BE2C (cell line): ENCODE measurements around the gene SEPTIN8.

ENCODE experiments used
- DNase-seq: peaks from one replicate; pipeline ENCODE4 v3.0.0-alpha.2; 2020
- H3K27me3 ChIP-seq: fragments of 250-450 bp; sonication (Bioruptor Pico); 2 replicates; pipeline ENCODE4 v1.5.1; 2020; ENCODE audit warnings: mild to moderate bottlenecking
- H3K36me3 ChIP-seq: fragments of 250-450 bp; sonication (Bioruptor Pico); 2 replicates; pipeline ENCODE4 v1.5.1; 2020; ENCODE audit warnings: mild to moderate bottlenecking
- H3K4me1 ChIP-seq: fragments of 250-450 bp; sonication (Bioruptor Pico); 2 replicates; pipeline ENCODE4 v1.5.1; 2020
- H3K4me3 ChIP-seq: 2 replicates; pipeline ENCODE4 v1.5.1; 2011; ENCODE audit warnings: low read depth, low read length
- H3K9me3 ChIP-seq: fragments of 250-450 bp; sonication (Bioruptor Pico); 2 replicates; pipeline ENCODE4 v1.5.1; 2020
- CTCF ChIP-seq: IDR thresholded peaks from 2 replicates; pipeline ENCODE4 v1.5.1; 2012; ENCODE audit warnings: mild to moderate bottlenecking, low read depth, low read length

SEPTIN8 gene

DNA sequence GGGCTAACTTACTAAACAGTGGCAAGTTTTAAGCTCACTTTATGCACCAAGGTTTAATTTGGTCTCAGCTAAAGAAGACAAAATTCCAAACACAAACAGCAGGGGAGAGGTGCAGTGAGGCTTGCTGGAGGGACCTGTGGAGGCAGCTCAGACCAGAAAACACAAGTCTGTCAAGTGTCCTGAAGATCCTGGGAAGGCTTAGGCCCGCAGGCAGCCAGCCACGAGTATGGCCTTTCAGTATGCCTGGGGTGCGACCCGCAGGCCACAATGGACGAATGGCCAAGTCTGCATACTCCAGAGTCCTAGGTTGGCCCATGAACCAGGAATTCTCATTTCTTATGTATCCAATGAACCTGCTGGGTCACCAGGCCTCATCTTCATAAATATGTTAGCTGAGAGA, 20.5 kb downstream of the SEPTIN8 start:
- Histone ChIP-seq H3K4me3 (no peak overlapping the region), H3K4me1 (no peaks in the 10 kb centered on the region), H3K27me3 (no peaks in the 10 kb centered on the region), H3K36me3 (peaks cover 12% of the 10 kb centered on the region), H3K9me3 (no peaks in the 10 kb centered on the region)
- no peak for DNase-seq
- no peak for TF ChIP-seq CTCF

DNA sequence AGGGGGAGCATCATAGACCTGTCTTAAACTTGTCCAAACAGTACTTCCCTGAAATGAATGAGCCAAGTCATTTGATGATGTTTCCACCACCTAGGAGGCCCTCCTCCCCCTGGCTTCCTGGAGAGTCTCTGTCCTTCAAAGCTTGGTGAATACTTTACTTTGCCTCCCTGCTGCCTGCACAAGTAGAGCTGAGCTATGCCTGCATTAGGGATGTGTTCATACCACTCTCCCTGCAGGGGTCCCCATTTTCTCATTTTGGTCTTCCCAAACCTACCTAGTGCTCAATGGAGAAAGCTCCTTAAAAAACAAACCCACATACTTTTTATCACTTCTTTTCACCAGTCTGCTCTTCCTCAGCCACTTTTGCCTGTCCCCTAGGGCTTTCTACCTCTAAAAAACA, 22.1 kb downstream of the SEPTIN8 start:
- no peaks in the 10 kb centered on the region for H3K9me3 ChIP-seq
- H3K4me3 ChIP-seq: no peak overlapping the region
- peak; percentile 60 for TF ChIP-seq CTCF
- DNase-seq: no peak
- H3K4me1 ChIP-seq: no peaks in the 10 kb centered on the region
- H3K27me3 ChIP-seq: no peaks in the 10 kb centered on the region
- H3K36me3 ChIP-seq: peaks cover 3% of the 10 kb centered on the region; the same call in 1 of the 2 replicates

GRCh38 chr5:132754111-132754510, 22.9 kb downstream of the SEPTIN8 start:
- DNase-seq: no peak
- Histone ChIP-seq H3K27me3 (no peaks in the 10 kb centered on the region), H3K36me3 (peaks cover 3% of the 10 kb centered on the region; the same call in 1 of the 2 replicates), H3K9me3 (no peaks in the 10 kb centered on the region), H3K4me1 (no peaks in the 10 kb centered on the region), H3K4me3 (no peak overlapping the region)
- no peak for TF ChIP-seq CTCF

DNA sequence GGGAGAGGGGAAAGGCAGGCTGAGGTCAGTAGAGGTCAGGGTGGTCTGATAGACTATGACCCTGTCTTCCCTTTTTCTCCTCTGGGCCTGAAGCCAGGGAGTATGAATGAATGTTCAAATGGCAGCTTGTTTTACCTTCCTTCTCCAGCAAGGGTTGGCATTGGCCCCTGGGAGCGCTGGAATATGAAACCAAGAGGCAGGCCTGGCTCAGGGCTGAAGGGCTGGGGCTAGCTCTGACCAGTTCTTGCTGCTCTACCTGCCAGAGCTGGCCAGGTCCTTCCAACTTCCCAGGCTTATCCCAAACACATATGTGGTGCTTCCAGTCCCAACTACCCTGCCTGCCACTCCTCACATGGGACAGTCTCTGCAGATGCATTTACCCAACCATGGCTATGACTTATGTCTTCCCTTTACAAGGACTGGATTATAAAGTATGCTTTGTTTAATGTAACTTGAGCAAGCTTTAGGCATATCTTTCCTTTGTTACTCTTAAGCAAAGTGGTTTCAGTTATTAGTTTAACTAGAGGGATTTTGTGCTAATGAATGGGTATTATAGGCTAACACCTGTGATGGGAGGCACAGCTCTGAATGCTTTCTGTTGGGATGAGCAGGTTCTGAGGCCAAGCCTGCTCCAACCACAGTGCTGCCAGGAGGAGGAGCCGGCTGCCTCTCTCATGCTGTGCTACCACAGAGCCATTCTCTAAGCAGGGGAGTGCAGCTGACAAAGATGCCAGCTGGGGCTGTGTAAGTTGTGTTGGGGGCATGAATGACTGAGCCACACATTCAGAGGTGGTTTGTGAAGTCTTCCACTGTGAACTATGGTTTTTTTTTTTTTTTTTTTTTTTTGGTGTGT, 23.7 kb downstream of the SEPTIN8 start:
- TF ChIP-seq CTCF: peak; percentile 41
- no peaks in the 10 kb centered on the region for H3K9me3 ChIP-seq
- no peak overlapping the region for H3K4me3 ChIP-seq
- no peaks in the 10 kb centered on the region for H3K4me1 ChIP-seq
- no peak for DNase-seq
- peaks cover under 1% of the 10 kb centered on the region; the same call in 1 of the 2 replicates for H3K36me3 ChIP-seq
- H3K27me3 ChIP-seq: no peaks in the 10 kb centered on the region

DNA sequence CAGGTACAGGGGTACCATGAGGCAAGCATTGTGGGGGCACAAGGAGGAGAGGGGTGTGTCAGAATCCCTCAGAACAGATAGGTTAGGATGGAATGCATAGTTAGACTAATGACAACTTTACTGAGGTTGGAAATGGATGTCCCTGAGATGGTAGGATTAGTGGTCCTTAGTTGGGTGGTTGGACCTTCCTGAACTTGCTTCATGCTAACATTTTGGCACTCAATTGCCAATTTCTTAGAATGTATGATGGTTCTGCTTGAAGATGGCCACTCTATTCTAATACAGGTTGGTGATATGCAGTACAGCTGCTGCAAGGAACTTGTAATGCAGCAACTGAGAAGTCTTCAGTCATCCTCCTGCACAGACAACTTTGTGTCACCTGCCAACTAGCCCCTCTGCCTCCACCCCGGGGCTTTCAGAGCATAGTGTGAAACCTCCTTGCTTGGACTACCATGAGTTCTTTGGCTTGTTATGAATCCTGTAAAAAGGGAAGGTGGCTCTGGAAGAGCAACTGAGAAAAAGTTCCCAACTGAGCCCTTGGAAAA, 24.4 kb downstream of the SEPTIN8 start:
- H3K4me3 ChIP-seq: no peak overlapping the region

More for the DNA sequence above, 24.4 kb downstream of the SEPTIN8 start:
- TF ChIP-seq CTCF: no peak
- H3K4me1 ChIP-seq: no peaks in the 10 kb centered on the region
- DNase-seq: no peak
- H3K36me3 ChIP-seq: no peaks in the 10 kb centered on the region
- no peaks in the 10 kb centered on the region for H3K9me3 ChIP-seq
- no peaks in the 10 kb centered on the region for H3K27me3 ChIP-seq
